Mucosa of descending colon (tissue), 3 donors: ENCODE results near the gene FABP2. TPM values are rescaled to one million over a fixed set of nuclear protein-coding genes. Genes with fewer than 3 reads are reported as not detected.
"Not testable (repeated sequence)": the region's sequence is repeated elsewhere in the genome, so short reads cannot be mapped to it uniquely, and the experiment has no call there.

ENCODE experiments used
- ATAC-seq: fragments of 200-7000 bp; cut with Tn5 transposase; one replicate; pipeline ENCODE4 v1.9.1; 2020; ENCODE audit warnings: mild to moderate bottlenecking, moderate library complexity
- DNase-seq, 3 donors: peaks; one replicate each; pipeline ENCODE4 v3.0.0-alpha.2; 2020
- H3K36me3 ChIP-seq: fragments of 200-600 bp; one replicate; pipeline ENCODE4 v1.8.0; 2021; ENCODE audit warnings: low read depth, mild to moderate bottlenecking
- H3K4me1 ChIP-seq: fragments of 200-600 bp; one replicate; pipeline ENCODE4 v1.8.0; 2021; ENCODE audit warnings: low read depth, mild to moderate bottlenecking
- H3K4me3 ChIP-seq: fragments of 200-600 bp; one replicate; pipeline ENCODE4 v1.8.0; 2021; ENCODE audit warnings: mild to moderate bottlenecking
- H3K9me3 ChIP-seq: fragments of 200-600 bp; one replicate; pipeline ENCODE4 v1.8.0; 2021; ENCODE audit warnings: mild to moderate bottlenecking
- intact Hi-C, 2 donors: fragments of 100-400 bp; cut with DNase I in 1 of 2; cut with micrococcal nuclease in 1 of 2; formaldehyde crosslinking; loops; one replicate each; pipeline versions ENCODE4 v1.11.0 to v1.11.1; 2022; cut with DNase I, micrococcal nuclease
- total RNA-seq, 3 donors: library from RNA; stranded (reverse); fragmentation: NEBNext Ultra II Directional in 2 of 3; extraction: Animal tissue kit (Norgen Biotek cat#: 25700) in 2 of 3; gene quantifications; one replicate each; pipeline versions ENCODE4 v1.2.1 to v1.2.4, GENCODE V29; 2021 to 2023
- TF ChIP-seq, protein P1 (sequence below): fragments of 200-600 bp; IDR thresholded peaks from one replicate; pipeline ENCODE4 v1.8.0; 2022; ENCODE audit warnings: antibody characterized with exemption, mild to moderate bottlenecking
- donor health status: DM: no; HTN: no; CAD: no; lungs with moderate emphysema.
- donor health status: DM: no; HTN: no; CAD: no.
- donor health status: DM: no; HTN: yes; CAD: no.

FABP2 gene
- total RNA-seq, 3 donors from 2014 or later, result 12.1 to 48.6 (median 39.7) TPM

GRCh38 chr4:119284876-119285780 is 36.8 kb downstream of the FABP2 start:
- Histone ChIP-seq H3K4me3 (no peak overlapping the region), H3K9me3 (no peaks in the 10 kb centered on the region), H3K36me3 (no peaks in the 10 kb centered on the region), H3K4me1 (peaks cover 5% of the 10 kb centered on the region)
- intact Hi-C loops, result loop anchor here (10.0 kb wide), 2 partner anchors 240 to 300 kb away; no protein-coding TSS in a partner anchor
- TF ChIP-seq, protein P1, sequence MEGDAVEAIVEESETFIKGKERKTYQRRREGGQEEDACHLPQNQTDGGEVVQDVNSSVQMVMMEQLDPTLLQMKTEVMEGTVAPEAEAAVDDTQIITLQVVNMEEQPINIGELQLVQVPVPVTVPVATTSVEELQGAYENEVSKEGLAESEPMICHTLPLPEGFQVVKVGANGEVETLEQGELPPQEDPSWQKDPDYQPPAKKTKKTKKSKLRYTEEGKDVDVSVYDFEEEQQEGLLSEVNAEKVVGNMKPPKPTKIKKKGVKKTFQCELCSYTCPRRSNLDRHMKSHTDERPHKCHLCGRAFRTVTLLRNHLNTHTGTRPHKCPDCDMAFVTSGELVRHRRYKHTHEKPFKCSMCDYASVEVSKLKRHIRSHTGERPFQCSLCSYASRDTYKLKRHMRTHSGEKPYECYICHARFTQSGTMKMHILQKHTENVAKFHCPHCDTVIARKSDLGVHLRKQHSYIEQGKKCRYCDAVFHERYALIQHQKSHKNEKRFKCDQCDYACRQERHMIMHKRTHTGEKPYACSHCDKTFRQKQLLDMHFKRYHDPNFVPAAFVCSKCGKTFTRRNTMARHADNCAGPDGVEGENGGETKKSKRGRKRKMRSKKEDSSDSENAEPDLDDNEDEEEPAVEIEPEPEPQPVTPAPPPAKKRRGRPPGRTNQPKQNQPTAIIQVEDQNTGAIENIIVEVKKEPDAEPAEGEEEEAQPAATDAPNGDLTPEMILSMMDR, result no peak
- no peak for DNase-seq
- peak; percentile 64 for ATAC-seq

GRCh38 chr4:119281393-119281792 is 40.5 kb downstream of the FABP2 start:
- Histone ChIP-seq H3K4me1 (peaks cover 5% of the 10 kb centered on the region), H3K36me3 (no peaks in the 10 kb centered on the region), H3K4me3 (no peak overlapping the region), H3K9me3 (no peaks in the 10 kb centered on the region)
- intact Hi-C loops, result loop anchor here (10.0 kb wide), 2 partner anchors 237 to 297 kb away; no protein-coding TSS in a partner anchor
- ATAC-seq, result no peak
- TF ChIP-seq, protein P1, result no peak
- DNase-seq, result no peak

DNA sequence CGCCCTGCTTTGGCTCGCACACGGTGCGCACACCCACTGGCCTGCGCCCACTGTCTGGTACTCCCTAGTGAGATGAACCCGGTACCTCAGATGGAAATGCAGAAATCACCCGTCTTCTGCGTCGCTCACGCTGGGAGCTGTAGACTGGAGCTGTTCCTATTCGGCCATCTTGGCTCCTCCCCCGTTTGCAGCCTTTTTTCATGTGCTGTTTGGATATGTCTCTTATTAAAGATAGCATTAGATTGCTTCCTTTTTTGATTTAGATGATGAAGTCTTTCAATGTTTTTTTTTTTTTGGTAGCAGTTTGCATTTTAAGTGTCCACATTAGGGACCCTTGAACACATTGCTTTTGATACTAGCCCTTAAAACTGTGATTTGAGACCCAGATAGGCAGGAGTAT is 42.0 kb downstream of the FABP2 start:
- not testable (repeated sequence) for ATAC-seq, H3K4me1 ChIP-seq, H3K9me3 ChIP-seq, H3K4me3 ChIP-seq, H3K36me3 ChIP-seq, DNase-seq
- intact Hi-C loops, result loop anchor here (10.0 kb wide), 2 partner anchors 235 to 295 kb away; no protein-coding TSS in a partner anchor

DNA sequence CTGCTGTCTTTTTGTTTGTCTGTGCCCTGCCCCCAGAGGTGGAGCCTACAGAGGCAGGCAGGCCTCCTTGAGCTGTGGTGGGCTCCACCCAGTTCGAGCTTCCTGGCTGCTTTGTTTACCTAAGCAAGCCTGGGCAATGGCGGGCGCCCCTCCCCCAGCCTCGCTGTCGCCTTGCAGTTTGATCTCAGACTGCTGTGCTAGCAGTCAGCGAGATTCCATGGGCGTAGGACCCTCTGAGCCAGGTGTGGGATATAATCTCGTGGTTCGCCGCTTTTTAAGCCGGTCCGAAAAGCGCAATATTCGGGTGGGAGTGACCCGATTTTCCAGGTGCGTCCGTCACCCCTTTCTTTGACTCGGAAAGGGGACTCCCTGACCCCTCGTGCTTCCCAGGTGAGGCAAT is 42.4 kb downstream of the FABP2 start:
- H3K9me3 ChIP-seq, intact Hi-C loops, H3K4me1 ChIP-seq, DNase-seq, H3K4me3 ChIP-seq, H3K36me3 ChIP-seq, ATAC-seq: not testable (repeated sequence)

- DNase-seq (no peak), ATAC-seq (no peak)
- H3K4me3 ChIP-seq, result no peak overlapping the region
- H3K9me3 ChIP-seq, result no peaks in the 10 kb centered on the region
- H3K36me3 ChIP-seq, result no peaks in the 10 kb centered on the region
- TF ChIP-seq, protein P1, result no peak
- intact Hi-C loops, result no loop called here
- H3K4me1 ChIP-seq, result no peaks in the 10 kb centered on the region
Measured at GRCh38 chr4:119271361-119272085, 50.4 kb downstream of the FABP2 start.

DNA sequence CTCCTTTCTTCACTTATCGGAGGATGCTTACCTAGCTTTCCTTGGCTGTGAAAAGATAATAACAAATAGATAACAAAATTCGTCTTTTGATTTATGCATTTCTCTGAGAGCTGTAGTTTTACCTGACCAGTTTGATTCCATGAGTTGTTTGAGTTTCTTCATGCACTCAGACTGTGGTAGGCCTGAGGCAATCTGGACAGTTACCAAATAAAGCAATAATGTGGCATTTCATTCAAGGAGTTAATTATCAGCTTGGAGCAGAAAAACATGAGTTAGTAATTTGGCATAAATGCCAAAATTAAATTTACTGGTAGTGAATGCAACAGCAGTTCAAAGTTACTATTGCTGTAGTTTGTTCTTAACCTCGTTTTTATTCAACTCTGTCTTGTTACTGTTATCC is 53.5 kb downstream of the FABP2 start:
- TF ChIP-seq, protein P1, result no peak
- H3K9me3 ChIP-seq, result no peaks in the 10 kb centered on the region
- ATAC-seq (no peak), DNase-seq (no peak)
- H3K4me1 ChIP-seq, result no peaks in the 10 kb centered on the region
- H3K4me3 ChIP-seq, result no peak overlapping the region
- intact Hi-C loops, result no loop called here
- no peaks in the 10 kb centered on the region for H3K36me3 ChIP-seq

Other genes with a start within 250 kb of the FABP2 start
- under 1 TPM; 0.20 to 0.63 (median 0.29) TPM for gene MYOZ2, start 186.3 kb downstream of the FABP2 start, total RNA-seq
- gene USP53, start 109.4 kb downstream of the FABP2 start, total RNA-seq, result 100 to 1,000 TPM in 1 of 3 donors, 10 to 100 TPM in 2; 57.7 to 118 (median 67.6) TPM